Ascending aorta (tissue), 2 donors: ENCODE measurements around the gene DCAF4L1. TPM values are rescaled to one million over a fixed set of nuclear protein-coding genes. Genes with fewer than 3 reads are reported as not detected.

Experiments
- DNase-seq, 2 donors: peaks; one replicate each; pipeline ENCODE4 v3.0.0-alpha.2; 2019; ENCODE audit warnings: low spot score in 2 of 2
- H3K27ac ChIP-seq, 2 donors: fragments of 200-600 bp; sonication (generic); one replicate each; pipeline ENCODE4 v1.5.1; 2016 to 2017; ENCODE audit warnings: mild to moderate bottlenecking in 1 of 2
- H3K27me3 ChIP-seq: fragments of 200-600 bp; sonication (generic); one replicate; pipeline ENCODE4 v1.5.1; 2017
- H3K36me3 ChIP-seq, 2 donors: fragments of 200-600 bp; sonication (generic); one replicate each; pipeline ENCODE4 v1.5.1; 2016
- H3K4me1 ChIP-seq, 2 donors: fragments of 200-600 bp; sonication (generic); one replicate each; pipeline ENCODE4 v1.5.1; 2016 to 2017; ENCODE audit warnings: mild to moderate bottlenecking in 1 of 2
- H3K4me3 ChIP-seq, 2 donors: fragments of 200-600 bp; sonication (generic); one replicate each; pipeline ENCODE4 v1.5.1; 2016 to 2017; ENCODE audit warnings: mild to moderate bottlenecking in 1 of 2
- H3K9me3 ChIP-seq, 2 donors: fragments of 200-600 bp; sonication (generic); one replicate each; pipeline ENCODE4 v1.5.1; 2016
- intact Hi-C: fragments of 100-400 bp; cut with DNase I; formaldehyde crosslinking; loops from one replicate; pipeline ENCODE4 v1.15.1; 2023
- total RNA-seq: library from RNA; depleted of rRNA; stranded (reverse); fragments of >200 nt; gene quantifications from one replicate; pipeline ENCODE4 v1.1.0, GENCODE V29; 2016
- TF ChIP-seq, protein P1 (sequence below), 3 experiments: fragments of 200-600 bp in 2 of 3; fragments of 450-650 bp in 1 of 3; sonication (generic) in 2 of 3; IDR thresholded peaks; one replicate each; pipeline ENCODE4 v1.5.1; 2016 to 2019; ENCODE audit warnings: antibody characterized with exemption in 3 of 3, mild to moderate bottlenecking in 1 of 3, moderate library complexity in 1 of 3

DCAF4L1 gene
- total RNA-seq, 1 donor from 2014 or later = 0.11 TPM

DNA sequence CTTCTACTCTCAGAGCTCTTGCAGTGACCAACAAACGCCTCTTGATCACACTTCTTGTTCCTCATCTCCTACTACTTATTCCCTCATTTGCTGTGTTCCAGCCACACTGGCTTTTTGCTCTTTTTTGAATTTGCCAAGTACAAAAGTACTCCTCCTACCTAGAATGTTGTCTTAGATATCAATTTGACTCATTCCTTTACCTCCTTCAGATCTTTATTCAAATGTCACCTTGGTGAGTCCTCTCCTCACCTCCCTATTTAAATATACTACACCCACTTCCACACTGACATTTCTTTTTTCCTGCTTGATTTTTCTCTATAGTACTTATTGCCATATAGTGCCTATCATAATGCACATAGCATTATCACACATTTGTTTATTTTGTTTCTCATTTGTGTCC lies 6.2 kb upstream of the DCAF4L1 start:
- no peaks in the 10 kb centered on the region for H3K9me3 ChIP-seq
- no peak for DNase-seq
- TF ChIP-seq, protein P1, sequence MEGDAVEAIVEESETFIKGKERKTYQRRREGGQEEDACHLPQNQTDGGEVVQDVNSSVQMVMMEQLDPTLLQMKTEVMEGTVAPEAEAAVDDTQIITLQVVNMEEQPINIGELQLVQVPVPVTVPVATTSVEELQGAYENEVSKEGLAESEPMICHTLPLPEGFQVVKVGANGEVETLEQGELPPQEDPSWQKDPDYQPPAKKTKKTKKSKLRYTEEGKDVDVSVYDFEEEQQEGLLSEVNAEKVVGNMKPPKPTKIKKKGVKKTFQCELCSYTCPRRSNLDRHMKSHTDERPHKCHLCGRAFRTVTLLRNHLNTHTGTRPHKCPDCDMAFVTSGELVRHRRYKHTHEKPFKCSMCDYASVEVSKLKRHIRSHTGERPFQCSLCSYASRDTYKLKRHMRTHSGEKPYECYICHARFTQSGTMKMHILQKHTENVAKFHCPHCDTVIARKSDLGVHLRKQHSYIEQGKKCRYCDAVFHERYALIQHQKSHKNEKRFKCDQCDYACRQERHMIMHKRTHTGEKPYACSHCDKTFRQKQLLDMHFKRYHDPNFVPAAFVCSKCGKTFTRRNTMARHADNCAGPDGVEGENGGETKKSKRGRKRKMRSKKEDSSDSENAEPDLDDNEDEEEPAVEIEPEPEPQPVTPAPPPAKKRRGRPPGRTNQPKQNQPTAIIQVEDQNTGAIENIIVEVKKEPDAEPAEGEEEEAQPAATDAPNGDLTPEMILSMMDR (IDR thresholded peaks at IDR 0.05) = no peak
- no peak overlapping the region for H3K27ac ChIP-seq
- H3K36me3 ChIP-seq = no peaks in the 10 kb centered on the region
- intact Hi-C loops = no loop called here
- H3K4me3 ChIP-seq = no peak overlapping the region
- no peaks in the 10 kb centered on the region for H3K4me1 ChIP-seq
- H3K27me3 ChIP-seq = no peaks in the 10 kb centered on the region

DNA sequence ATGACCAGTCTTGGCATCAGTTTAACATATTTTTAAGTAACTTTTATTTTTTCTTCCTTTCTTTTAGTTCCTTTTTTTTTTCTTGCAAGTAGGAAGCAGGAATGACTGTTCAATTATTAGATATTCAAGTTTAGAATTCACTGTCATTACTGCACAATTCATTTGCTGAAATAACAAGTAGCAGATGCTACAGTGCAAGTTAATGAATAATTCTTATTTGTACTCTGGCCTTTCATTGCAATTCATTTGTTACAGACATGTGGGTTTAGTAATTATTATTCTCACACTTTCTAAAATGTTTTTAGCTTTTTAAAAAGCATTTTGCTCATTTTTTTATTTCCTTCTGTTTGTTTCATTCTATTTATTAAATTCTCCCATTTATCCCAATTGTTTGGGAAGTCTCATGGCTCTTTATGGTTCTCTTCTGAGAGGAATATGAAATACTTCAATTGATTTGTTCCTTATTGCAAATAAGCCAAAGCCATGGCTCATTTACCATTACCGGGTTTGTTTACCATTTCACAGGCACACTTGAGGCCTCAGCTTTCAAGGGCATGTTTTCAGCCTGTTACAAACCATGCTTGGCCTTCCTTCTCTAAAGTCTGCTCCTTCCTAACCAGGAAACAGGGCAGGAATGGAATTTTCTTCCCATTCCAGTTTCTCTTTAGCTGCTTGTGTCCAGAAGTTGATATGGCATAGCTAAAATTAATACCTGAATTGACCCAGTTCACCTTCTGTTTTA lies 4.6 kb upstream of the DCAF4L1 start:
- H3K4me3 ChIP-seq = no peak overlapping the region
- H3K36me3 ChIP-seq = no peaks in the 10 kb centered on the region
- H3K27ac ChIP-seq = no peak overlapping the region
- TF ChIP-seq, protein P1 (IDR thresholded peaks at IDR 0.05) = no peak
- H3K27me3 ChIP-seq = no peaks in the 10 kb centered on the region
- no peak for DNase-seq
- no peaks in the 10 kb centered on the region for H3K9me3 ChIP-seq
- H3K4me1 ChIP-seq = no peaks in the 10 kb centered on the region
- intact Hi-C loops = no loop called here

DNA sequence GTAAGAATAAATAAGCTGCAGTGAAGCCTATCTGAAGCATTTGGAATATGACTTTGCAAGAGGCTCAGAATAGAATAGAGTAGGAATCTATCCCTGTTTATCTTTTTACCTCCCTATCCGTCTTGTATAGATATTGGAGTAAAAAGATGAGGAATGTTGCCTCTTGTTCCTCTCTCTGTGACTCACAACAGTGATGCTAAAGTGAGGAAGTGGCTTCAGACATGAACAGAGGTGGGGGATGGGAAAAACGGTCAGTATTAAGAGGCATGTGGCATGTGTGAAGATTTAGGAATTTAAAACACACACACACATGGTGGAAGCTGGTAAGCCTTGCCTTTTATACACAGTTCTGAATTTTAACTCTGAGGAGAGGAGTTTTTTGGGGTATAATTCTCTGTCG lies 3.8 kb upstream of the DCAF4L1 start:
- TF ChIP-seq, protein P1 (IDR thresholded peaks at IDR 0.05) = no peak
- Histone ChIP-seq H3K9me3 (no peaks in the 10 kb centered on the region), H3K36me3 (no peaks in the 10 kb centered on the region), H3K4me1 (no peaks in the 10 kb centered on the region), H3K27ac (no peak overlapping the region), H3K4me3 (no peak overlapping the region), H3K27me3 (no peaks in the 10 kb centered on the region)
- intact Hi-C loops = no loop called here
- no peak for DNase-seq

DNA sequence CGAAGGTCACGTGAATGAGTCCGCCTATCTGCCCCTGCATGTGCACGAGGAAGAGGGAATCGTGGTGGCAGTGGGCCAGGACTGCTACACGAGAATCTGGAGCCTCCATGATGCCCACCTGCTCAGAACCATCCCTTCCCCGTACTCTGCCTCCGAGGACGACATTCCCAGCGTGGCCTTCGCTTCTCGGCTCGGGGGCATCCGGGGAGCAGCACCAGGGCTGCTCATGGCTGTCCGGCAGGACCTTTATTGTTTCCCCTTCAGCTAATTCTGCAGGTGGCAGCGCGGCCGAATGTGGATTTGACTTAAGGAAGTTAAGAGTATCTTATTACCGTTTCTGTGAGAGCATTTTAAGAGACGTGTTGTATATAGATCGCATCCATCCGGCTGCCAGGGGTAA lies 1.2 kb downstream of the DCAF4L1 start:
- intact Hi-C loops = no loop called here
- Histone ChIP-seq H3K4me3 (no peak overlapping the region), H3K9me3 (no peaks in the 10 kb centered on the region), H3K27me3 (no peaks in the 10 kb centered on the region), H3K27ac (no peak overlapping the region), H3K4me1 (no peaks in the 10 kb centered on the region), H3K36me3 (no peaks in the 10 kb centered on the region)
- no peak for DNase-seq
- TF ChIP-seq, protein P1 (IDR thresholded peaks at IDR 0.05) = no peak

DNA sequence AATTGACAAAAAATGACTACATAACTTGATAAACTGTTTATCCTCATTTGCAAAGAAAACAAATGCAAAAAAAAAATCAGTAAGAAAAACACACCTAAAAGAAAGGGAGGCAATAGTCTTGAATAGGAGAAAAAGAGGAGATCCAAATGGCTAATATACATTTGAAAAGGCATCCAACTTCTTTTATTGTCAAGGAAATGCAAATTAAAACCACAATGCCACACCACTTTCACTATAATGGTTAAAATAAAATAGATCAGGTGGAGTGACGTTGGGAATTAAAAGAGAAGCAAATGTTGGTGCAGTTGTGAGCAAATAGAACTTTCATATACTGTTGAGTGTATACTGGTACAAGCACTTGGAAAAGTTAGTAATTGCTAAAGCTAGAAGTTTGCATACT lies 3.6 kb downstream of the DCAF4L1 start:
- H3K4me1 ChIP-seq = peaks cover 0 to 5% of the 10 kb centered on the region in 2 donors
- no peaks in the 10 kb centered on the region for H3K27me3 ChIP-seq
- intact Hi-C loops = no loop called here
- no peak for DNase-seq
- no peak overlapping the region for H3K4me3 ChIP-seq
- no peaks in the 10 kb centered on the region for H3K9me3 ChIP-seq
- H3K36me3 ChIP-seq = no peaks in the 10 kb centered on the region
- TF ChIP-seq, protein P1 (IDR thresholded peaks at IDR 0.05) = no peak
- H3K27ac ChIP-seq = no peak overlapping the region
